Neural cell (in vitro differentiated cells): ENCODE data around the gene SLC37A1.

ENCODE experiments used
- EP300 ChIP-seq: fragments of 450-650 bp; conservative IDR thresholded peaks from 2 replicates; pipeline ENCODE4 v1.6.1; 2014; ENCODE audit warnings: antibody characterized with exemption, mild to moderate bottlenecking, moderate library complexity; ENCODE audit not compliant: poor library complexity, severe bottlenecking
- EZH2 ChIP-seq: fragments of 200-600, 300-800 bp; shearing (Covaris generic), sonication (generic); IDR thresholded peaks from 2 replicates; pipeline ENCODE4 v1.6.1; 2014; ENCODE audit warnings: antibody characterized with exemption, low read length, borderline replicate concordance, mild to moderate bottlenecking; ENCODE audit not compliant: insufficient read depth, poor library complexity, severe bottlenecking
- MXI1 ChIP-seq: fragments of 450-650 bp; conservative IDR thresholded peaks from 2 replicates; pipeline ENCODE4 v1.6.1; 2014; ENCODE audit warnings: antibody characterized with exemption, mild to moderate bottlenecking; ENCODE audit not compliant: poor library complexity, severe bottlenecking
- POLR2AphosphoS5 ChIP-seq: IDR thresholded peaks from 2 replicates; pipeline ENCODE4 v1.6.1; 2012
- RAD21 ChIP-seq: fragments of 450-650 bp; conservative IDR thresholded peaks from 2 replicates; pipeline ENCODE4 v1.6.1; 2014; ENCODE audit warnings: antibody characterized with exemption, mild to moderate bottlenecking, moderate library complexity
- SMC3 ChIP-seq: fragments of 450-650 bp; conservative IDR thresholded peaks from 2 replicates; pipeline ENCODE4 v1.6.1; 2014; ENCODE audit warnings: antibody characterized with exemption, mild to moderate bottlenecking, moderate library complexity; ENCODE audit not compliant: poor library complexity
- TAF1 ChIP-seq: IDR thresholded peaks from 2 replicates; pipeline ENCODE4 v1.6.1; 2012; ENCODE audit warnings: low read depth
- TF ChIP-seq, protein P1 (sequence below): fragments of 450-650 bp; IDR thresholded peaks from 2 replicates; pipeline ENCODE4 v1.5.1; 2014; ENCODE audit warnings: antibody characterized with exemption, mild to moderate bottlenecking, moderate library complexity; ENCODE audit not compliant: poor library complexity, severe bottlenecking

GRCh38 chr21:42564561-42564971, 50.9 kb downstream of the SLC37A1 start:
- TF ChIP-seq, protein P1, sequence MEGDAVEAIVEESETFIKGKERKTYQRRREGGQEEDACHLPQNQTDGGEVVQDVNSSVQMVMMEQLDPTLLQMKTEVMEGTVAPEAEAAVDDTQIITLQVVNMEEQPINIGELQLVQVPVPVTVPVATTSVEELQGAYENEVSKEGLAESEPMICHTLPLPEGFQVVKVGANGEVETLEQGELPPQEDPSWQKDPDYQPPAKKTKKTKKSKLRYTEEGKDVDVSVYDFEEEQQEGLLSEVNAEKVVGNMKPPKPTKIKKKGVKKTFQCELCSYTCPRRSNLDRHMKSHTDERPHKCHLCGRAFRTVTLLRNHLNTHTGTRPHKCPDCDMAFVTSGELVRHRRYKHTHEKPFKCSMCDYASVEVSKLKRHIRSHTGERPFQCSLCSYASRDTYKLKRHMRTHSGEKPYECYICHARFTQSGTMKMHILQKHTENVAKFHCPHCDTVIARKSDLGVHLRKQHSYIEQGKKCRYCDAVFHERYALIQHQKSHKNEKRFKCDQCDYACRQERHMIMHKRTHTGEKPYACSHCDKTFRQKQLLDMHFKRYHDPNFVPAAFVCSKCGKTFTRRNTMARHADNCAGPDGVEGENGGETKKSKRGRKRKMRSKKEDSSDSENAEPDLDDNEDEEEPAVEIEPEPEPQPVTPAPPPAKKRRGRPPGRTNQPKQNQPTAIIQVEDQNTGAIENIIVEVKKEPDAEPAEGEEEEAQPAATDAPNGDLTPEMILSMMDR, result no peak
- TF ChIP-seq POLR2AphosphoS5 (no peak), EZH2 (no peak), EP300 (no peak), RAD21 (no peak), TAF1 (no peak), SMC3 (no peak), MXI1 (no peak)
